ENCODE measurements around the gene TGFBR3.
A peak's percentile ranks its signal among the peaks of the same experiment; 100 is the strongest.
"Not testable (repeated sequence)": the region's sequence is repeated elsewhere in the genome, so short reads cannot be mapped to it uniquely, and the experiment has no call there.

The TGFBR3 gene

GRCh38 chr1:91674107-91674506, 211.8 kb downstream of the TGFBR3 start:
- DNase-seq = no peak

GRCh38 chr1:91673613-91674012, 212.3 kb downstream of the TGFBR3 start:
- DNase-seq = no peak

GRCh38 chr1:91672601-91673161, 213.3 kb downstream of the TGFBR3 start:
- DNase-seq = no peak

- no peak for DNase-seq
These were observed 215.2 kb downstream of the TGFBR3 start for GRCh38 chr1:91670781-91671180.

- DNase-seq = no peak
These were observed 216.2 kb downstream of the TGFBR3 start for GRCh38 chr1:91669584-91670350.

- not testable (repeated sequence) for DNase-seq
These were observed 219.3 kb downstream of the TGFBR3 start for GRCh38 chr1:91666651-91667050.

- DNase-seq = no peak
These were observed 224.8 kb downstream of the TGFBR3 start for GRCh38 chr1:91661121-91661520.

GRCh38 chr1:91660708-91661107, 225.2 kb downstream of the TGFBR3 start:
- no peak for DNase-seq

- no peak for DNase-seq
These were observed 230.0 kb downstream of the TGFBR3 start for GRCh38 chr1:91655912-91656449.

GRCh38 chr1:91653183-91653582, 232.8 kb downstream of the TGFBR3 start:
- DNase-seq = no peak

- DNase-seq = no peak
These were observed 234.3 kb downstream of the TGFBR3 start for GRCh38 chr1:91651661-91652071.

GRCh38 chr1:91651243-91651642, 234.7 kb downstream of the TGFBR3 start:
- no peak for DNase-seq

GRCh38 chr1:91650764-91651163, 235.2 kb downstream of the TGFBR3 start:
- no peak for DNase-seq

- peak in 1 of 2 donors; percentile 6 for DNase-seq
These were observed 238.9 kb downstream of the TGFBR3 start for GRCh38 chr1:91647061-91647460.

- DNase-seq = no peak
These were observed 240.9 kb downstream of the TGFBR3 start for GRCh38 chr1:91645031-91645430.

GRCh38 chr1:91643431-91643830, 242.5 kb downstream of the TGFBR3 start:
- no peak for DNase-seq

- no peak for DNase-seq
These were observed 244.9 kb downstream of the TGFBR3 start for GRCh38 chr1:91640877-91641526.

- DNase-seq = no peak
These were observed 248.4 kb downstream of the TGFBR3 start for GRCh38 chr1:91637539-91637994.

- DNase-seq = no peak
These were observed 250.2 kb downstream of the TGFBR3 start for GRCh38 chr1:91635763-91636162.

GRCh38 chr1:91633438-91633837, 252.5 kb downstream of the TGFBR3 start:
- peak in 1 of 2 donors; percentile 5 for DNase-seq

GRCh38 chr1:91631718-91632330, 254.1 kb downstream of the TGFBR3 start:
- DNase-seq = no peak

- DNase-seq = no peak
These were observed 255.1 kb downstream of the TGFBR3 start for GRCh38 chr1:91630803-91631202.

Data from CD4-positive, alpha-beta T cell treated with Interleukin-1 beta for 1 hour (primary cell).